Neural progenitor cell (in vitro differentiated cells): ENCODE measurements around the gene CD46. TPM values are rescaled to one million over a fixed set of nuclear protein-coding genes. Genes with fewer than 3 reads are reported as not detected.

Source experiments
- DNase-seq: peaks from one replicate; pipeline ENCODE4 v3.0.0-alpha.2; 2016; ENCODE audit warnings: low spot score
- H2AFZ ChIP-seq: fragments of 200-600 bp; sonication (generic); replicated peaks from 2 replicates; pipeline ENCODE4 v1.6.1; 2016; ENCODE audit warnings: antibody characterized with exemption
- H3F3A ChIP-seq: fragments of 200-600 bp; sonication (generic); 2 replicates; pipeline ENCODE4 v1.6.1; 2016; ENCODE audit warnings: antibody characterized with exemption, low read depth
- H3K27ac ChIP-seq: fragments of 200-600 bp; sonication (generic); 2 replicates; pipeline ENCODE4 v1.5.1; 2016; ENCODE audit warnings: mild to moderate bottlenecking
- H3K27me3 ChIP-seq: fragments of 200-600 bp; sonication (generic); 2 replicates; pipeline ENCODE4 v1.6.1; 2016; ENCODE audit warnings: mild to moderate bottlenecking, moderate library complexity
- H3K36me3 ChIP-seq: fragments of 200-600 bp; sonication (generic); 2 replicates; pipeline ENCODE4 v1.5.1; 2016
- H3K4me1 ChIP-seq: fragments of 200-600 bp; sonication (generic); 2 replicates; pipeline ENCODE4 v1.6.1; 2016; ENCODE audit warnings: mixed run types
- H3K4me2 ChIP-seq: fragments of 200-600 bp; sonication (generic); 2 replicates; pipeline ENCODE4 v1.6.1; 2016
- H3K4me3 ChIP-seq: fragments of 200-600 bp; sonication (generic); 2 replicates; pipeline ENCODE4 v1.5.1; 2016
- H3K79me2 ChIP-seq: fragments of 200-600 bp; sonication (generic); 2 replicates; pipeline ENCODE4 v1.6.1; 2016; ENCODE audit warnings: low read depth
- H3K9ac ChIP-seq: fragments of 200-600 bp; sonication (generic); 2 replicates; pipeline ENCODE4 v1.6.1; 2016
- H3K9me3 ChIP-seq: fragments of 200-600 bp; sonication (generic); 2 replicates; pipeline ENCODE4 v1.5.1; 2016; ENCODE audit warnings: low read depth
- H4K20me1 ChIP-seq: fragments of 200-600 bp; sonication (generic); 2 replicates; pipeline ENCODE4 v1.6.1; 2016; ENCODE audit warnings: low read depth
- H3K27ac Mint-ChIP-seq: 3 replicates; pipeline ENCODE4 v1.8.0; 2021; ENCODE audit warnings: mixed read lengths
- H3K27me3 Mint-ChIP-seq: 2 replicates; pipeline ENCODE4 v1.8.0; 2022; ENCODE audit warnings: low read depth, mild to moderate bottlenecking, inconsistent platforms, moderate library complexity, mixed read lengths; ENCODE audit not compliant: insufficient read depth
- H3K36me3 Mint-ChIP-seq: 3 replicates; pipeline ENCODE4 v1.8.0; 2021; ENCODE audit warnings: mixed read lengths
- H3K4me1 Mint-ChIP-seq: 3 replicates; pipeline ENCODE4 v1.8.0; 2021; ENCODE audit warnings: mixed read lengths
- H3K4me3 Mint-ChIP-seq: 3 replicates; pipeline ENCODE4 v1.8.0; 2021; ENCODE audit warnings: mild to moderate bottlenecking, moderate library complexity, mixed read lengths
- H3K9me3 Mint-ChIP-seq: 3 replicates; pipeline ENCODE4 v1.8.0; 2020; ENCODE audit warnings: mixed read lengths
- CTCF ChIP-seq: fragments of 200-600 bp; sonication (generic); IDR thresholded peaks from 2 replicates; pipeline ENCODE4 v1.5.1; 2017; ENCODE audit warnings: antibody characterized with exemption, mild to moderate bottlenecking
- EZH2 ChIP-seq: fragments of 200-600 bp; sonication (generic); IDR thresholded peaks from 2 replicates; pipeline ENCODE4 v1.6.1; 2017; ENCODE audit warnings: antibody characterized with exemption, mild to moderate bottlenecking, moderate library complexity
- EZH2phosphoT487 ChIP-seq: fragments of 200-600 bp; sonication (generic); IDR thresholded peaks from 2 replicates; pipeline ENCODE4 v1.6.1; 2017; ENCODE audit warnings: antibody characterized with exemption
- total RNA-seq: library from RNA; depleted of rRNA; stranded (reverse); fragments of >200 nt; gene quantifications from 2 replicates; pipeline ENCODE4 v1.2.3, GENCODE V29; 2015; ENCODE audit warnings: low replicate concordance

Gene CD46
- total RNA-seq, 1 donor from 2014 or later, result 186 TPM

DNA sequence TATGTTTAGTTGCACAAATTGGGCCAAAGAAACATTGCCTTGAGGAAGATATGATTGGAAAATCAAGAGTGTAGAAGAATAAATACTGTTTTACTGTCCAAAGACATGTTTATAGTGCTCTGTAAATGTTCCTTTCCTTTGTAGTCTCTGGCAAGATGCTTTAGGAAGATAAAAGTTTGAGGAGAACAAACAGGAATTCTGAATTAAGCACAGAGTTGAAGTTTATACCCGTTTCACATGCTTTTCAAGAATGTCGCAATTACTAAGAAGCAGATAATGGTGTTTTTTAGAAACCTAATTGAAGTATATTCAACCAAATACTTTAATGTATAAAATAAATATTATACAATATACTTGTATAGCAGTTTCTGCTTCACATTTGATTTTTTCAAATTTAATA, 43.0 kb downstream of the CD46 start:
- Mint-ChIP-seq H3K27ac (no peak overlapping the region), H3K9me3 (no peaks in the 10 kb centered on the region)

GRCh38 chr1:207797229-207797973, 45.5 kb downstream of the CD46 start:
- H3K9me3 Mint-ChIP-seq, result no peaks in the 10 kb centered on the region
- TF ChIP-seq CTCF (peak; percentile 82), EZH2 (no peak)
- H3K36me3 ChIP-seq, result no peaks in the 10 kb centered on the region
- H3K27me3 Mint-ChIP-seq, result no peaks in the 10 kb centered on the region
- no peaks in the 10 kb centered on the region for H3K9me3 ChIP-seq
- H3K27ac Mint-ChIP-seq, result no peak overlapping the region
- H2AFZ ChIP-seq, result no peak overlapping the region
- H3K27me3 ChIP-seq, result no peaks in the 10 kb centered on the region
- H3K27ac ChIP-seq, result no peak overlapping the region
- no peak overlapping the region for H3K4me3 ChIP-seq
- peak; percentile 73 for DNase-seq
- no peak overlapping the region for H3K4me3 Mint-ChIP-seq
- H3K36me3 Mint-ChIP-seq, result peaks cover 9% of the 10 kb centered on the region
- no peaks in the 10 kb centered on the region for H3K79me2 ChIP-seq
- no peak overlapping the region for H3K4me2 ChIP-seq
- H3K9ac ChIP-seq, result no peak overlapping the region
- H3K4me1 ChIP-seq, result no peaks in the 10 kb centered on the region
- peaks cover 8% of the 10 kb centered on the region for H3F3A ChIP-seq
- no peaks in the 10 kb centered on the region for H4K20me1 ChIP-seq
- peaks cover 3% of the 10 kb centered on the region for H3K4me1 Mint-ChIP-seq

More for the DNA sequence above, 43.0 kb downstream of the CD46 start:
- no peaks in the 10 kb centered on the region for H3K27me3 Mint-ChIP-seq
- no peak overlapping the region for H3K4me2 ChIP-seq
- H3K36me3 Mint-ChIP-seq, result peaks cover 4% of the 10 kb centered on the region
- H3K27me3 ChIP-seq, result no peaks in the 10 kb centered on the region
- no peak overlapping the region for H3K9ac ChIP-seq
- H3K4me3 Mint-ChIP-seq, result no peak overlapping the region
- no peaks in the 10 kb centered on the region for H3K9me3 ChIP-seq
- peaks cover 8% of the 10 kb centered on the region for H3F3A ChIP-seq
- H4K20me1 ChIP-seq, result no peaks in the 10 kb centered on the region
- no peak overlapping the region for H3K27ac ChIP-seq
- H2AFZ ChIP-seq, result no peak overlapping the region
- H3K4me1 Mint-ChIP-seq, result peaks cover 3% of the 10 kb centered on the region
- H3K79me2 ChIP-seq, result no peaks in the 10 kb centered on the region
- DNase-seq, result no peak
- H3K4me3 ChIP-seq, result no peak overlapping the region
- TF ChIP-seq CTCF, result no peak
- no peak for TF ChIP-seq EZH2
- TF ChIP-seq EZH2phosphoT487, result no peak
- no peaks in the 10 kb centered on the region for H3K4me1 ChIP-seq
- H3K36me3 ChIP-seq, result no peaks in the 10 kb centered on the region

DNA sequence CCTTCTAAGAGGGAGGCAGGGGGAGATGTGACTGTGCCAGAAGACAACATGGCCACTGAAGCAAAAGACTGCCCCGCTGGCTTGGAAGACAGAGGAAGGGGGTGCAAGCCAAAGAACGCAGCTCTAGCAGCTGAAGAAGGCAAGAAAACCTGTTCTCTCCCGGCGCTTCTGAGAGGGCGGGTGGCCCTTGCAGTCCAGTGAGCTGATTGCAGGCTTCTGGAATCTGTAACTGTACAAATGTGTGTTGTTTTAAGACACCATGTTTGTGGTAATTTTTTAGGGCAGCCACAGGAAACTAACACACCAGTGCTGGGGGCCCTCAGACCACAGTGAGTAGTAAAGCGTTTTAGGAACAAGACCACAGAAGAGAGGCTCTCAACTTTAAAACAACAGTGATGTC, 47.0 kb downstream of the CD46 start:
- Histone ChIP-seq H3K9ac (no peak overlapping the region), H3K79me2 (no peaks in the 10 kb centered on the region), H3K27me3 (no peaks in the 10 kb centered on the region), H3K4me1 (no peaks in the 10 kb centered on the region), H4K20me1 (no peaks in the 10 kb centered on the region), H3K36me3 (no peaks in the 10 kb centered on the region), H3K4me3 (no peak overlapping the region), H3K9me3 (no peaks in the 10 kb centered on the region), H3F3A (peaks cover 8% of the 10 kb centered on the region), H3K4me2 (no peak overlapping the region), H3K27ac (no peak overlapping the region), H2AFZ (no peak overlapping the region)
- H3K36me3 Mint-ChIP-seq, result peaks cover 9% of the 10 kb centered on the region
- no peaks in the 10 kb centered on the region for H3K27me3 Mint-ChIP-seq
- H3K27ac Mint-ChIP-seq, result no peak overlapping the region
- no peak for TF ChIP-seq EZH2
- no peak for TF ChIP-seq CTCF
- no peak for TF ChIP-seq EZH2phosphoT487
- H3K4me1 Mint-ChIP-seq, result peaks cover 3% of the 10 kb centered on the region
- H3K9me3 Mint-ChIP-seq, result no peaks in the 10 kb centered on the region
- no peak for DNase-seq
- H3K4me3 Mint-ChIP-seq, result no peak overlapping the region
